Skeletal muscle tissue (tissue), 4 donors: ENCODE measurements around the gene SGMS1. TPM values are rescaled to one million over a fixed set of nuclear protein-coding genes. Genes with fewer than 3 reads are reported as not detected.
"Not testable (repeated sequence)": the region's sequence is repeated elsewhere in the genome, so short reads cannot be mapped to it uniquely, and the experiment has no call there.

Experiments
- H3K27ac ChIP-seq: one replicate; pipeline ENCODE4 v1.7.0; 2013; ENCODE audit warnings: mild to moderate bottlenecking, low read depth, low read length, inconsistent platforms
- H3K27me3 ChIP-seq, 3 donors: one replicate each; pipeline ENCODE4 v1.7.0; 2013; ENCODE audit warnings: low read length in 3 of 3; ENCODE audit not compliant: control insufficient read depth in 3 of 3, insufficient read depth in 3 of 3
- H3K36me3 ChIP-seq, 3 donors: one replicate each; pipeline ENCODE4 v1.7.0; 2013; ENCODE audit warnings: low read length in 3 of 3; ENCODE audit not compliant: control insufficient read depth in 3 of 3, insufficient read depth in 3 of 3
- H3K4me1 ChIP-seq, 3 donors: one replicate each; pipeline ENCODE4 v1.7.0; 2013; ENCODE audit warnings: low read length in 3 of 3, mild to moderate bottlenecking in 3 of 3; ENCODE audit not compliant: control insufficient read depth in 3 of 3, insufficient read depth in 3 of 3
- H3K4me3 ChIP-seq, 3 donors: one replicate each; pipeline ENCODE4 v1.7.0; 2013; ENCODE audit warnings: low read length in 3 of 3
- H3K9ac ChIP-seq, 3 donors: one replicate each; pipeline ENCODE4 v1.7.0; 2013; ENCODE audit warnings: low read length in 3 of 3, mild to moderate bottlenecking in 3 of 3, moderate library complexity in 2 of 3, low read depth in 1 of 3
- H3K9me3 ChIP-seq, 3 donors: one replicate each; pipeline ENCODE4 v1.7.0; 2013; ENCODE audit warnings: low read length in 3 of 3; ENCODE audit not compliant: control insufficient read depth in 3 of 3
- total RNA-seq: library from RNA; depleted of rRNA; stranded (reverse); fragments of >200 nt; gene quantifications from one replicate; pipeline ENCODE4 v1.2.3, GENCODE V29; 2014
- donor health status: Osteomylitis.

Gene SGMS1
- total RNA-seq, 1 donor from 2014 or later: 62.6 TPM

GRCh38 chr10:50467209-50467608, 156.5 kb downstream of the SGMS1 start:
- Histone ChIP-seq H3K9me3 (no peaks in the 10 kb centered on the region), H3K36me3 (no peaks in the 10 kb centered on the region), H3K9ac (no peak overlapping the region), H3K27ac (no peak overlapping the region), H3K4me1 (peaks cover 4 to 27% (median 27%) of the 10 kb centered on the region in 3 donors), H3K27me3 (no peaks in the 10 kb centered on the region), H3K4me3 (no peak overlapping the region)

- no peaks in the 10 kb centered on the region for H3K9me3 ChIP-seq
- peaks cover 0 to 8% (median 7%) of the 10 kb centered on the region in 3 donors for H3K36me3 ChIP-seq
- no peak overlapping the region for H3K27ac ChIP-seq
- H3K27me3 ChIP-seq: no peaks in the 10 kb centered on the region
- H3K9ac ChIP-seq: no peak overlapping the region
- peaks cover 4 to 14% (median 9%) of the 10 kb centered on the region in 3 donors for H3K4me1 ChIP-seq
- H3K4me3 ChIP-seq: peak overlapping the region in 1 of 3 donors; percentile 6
Observed at GRCh38 chr10:50464004-50464409, 159.7 kb downstream of the SGMS1 start.

GRCh38 chr10:50461834-50462233, 161.9 kb downstream of the SGMS1 start:
- Histone ChIP-seq H3K9ac (no peak overlapping the region), H3K4me3 (no peak overlapping the region), H3K9me3 (no peaks in the 10 kb centered on the region), H3K4me1 (peaks cover 4 to 9% (median 6%) of the 10 kb centered on the region in 3 donors), H3K27ac (no peak overlapping the region), H3K27me3 (no peaks in the 10 kb centered on the region), H3K36me3 (peaks cover 0 to 8% (median 7%) of the 10 kb centered on the region in 3 donors)

GRCh38 chr10:50461123-50461522, 162.6 kb downstream of the SGMS1 start:
- no peak overlapping the region for H3K9ac ChIP-seq
- H3K27me3 ChIP-seq: no peaks in the 10 kb centered on the region
- H3K27ac ChIP-seq: no peak overlapping the region
- no peak overlapping the region for H3K4me3 ChIP-seq
- peaks cover 4 to 9% (median 6%) of the 10 kb centered on the region in 3 donors for H3K4me1 ChIP-seq
- H3K9me3 ChIP-seq: no peaks in the 10 kb centered on the region
- peaks cover 0 to 8% (median 7%) of the 10 kb centered on the region in 3 donors for H3K36me3 ChIP-seq

- no peak overlapping the region for H3K27ac ChIP-seq
- H3K9ac ChIP-seq: no peak overlapping the region
- peaks cover 0 to 8% (median 7%) of the 10 kb centered on the region in 3 donors for H3K36me3 ChIP-seq
- no peak overlapping the region for H3K4me3 ChIP-seq
- H3K9me3 ChIP-seq: no peaks in the 10 kb centered on the region
- no peaks in the 10 kb centered on the region for H3K27me3 ChIP-seq
- no peaks in the 10 kb centered on the region for H3K4me1 ChIP-seq
Observed at GRCh38 chr10:50456719-50457118, 167.0 kb downstream of the SGMS1 start.

GRCh38 chr10:50453940-50454339, 169.8 kb downstream of the SGMS1 start:
- H3K36me3 ChIP-seq: no peaks in the 10 kb centered on the region
- no peak overlapping the region for H3K4me3 ChIP-seq

GRCh38 chr10:50452603-50453002, 171.2 kb downstream of the SGMS1 start:
- no peak overlapping the region for H3K27ac ChIP-seq
- no peak overlapping the region for H3K9ac ChIP-seq
- H3K36me3 ChIP-seq: no peaks in the 10 kb centered on the region
- no peaks in the 10 kb centered on the region for H3K27me3 ChIP-seq
- H3K4me1 ChIP-seq: no peaks in the 10 kb centered on the region
- no peaks in the 10 kb centered on the region for H3K9me3 ChIP-seq
- no peak overlapping the region for H3K4me3 ChIP-seq

More at GRCh38 chr10:50453940-50454339, 169.8 kb downstream of the SGMS1 start:
- Histone ChIP-seq H3K27ac (no peak overlapping the region), H3K9me3 (no peaks in the 10 kb centered on the region), H3K4me1 (no peaks in the 10 kb centered on the region), H3K9ac (no peak overlapping the region), H3K27me3 (no peaks in the 10 kb centered on the region)

GRCh38 chr10:50447691-50448090, 176.1 kb downstream of the SGMS1 start:
- H3K27ac ChIP-seq: no peak overlapping the region
- H3K27me3 ChIP-seq: no peaks in the 10 kb centered on the region
- H3K9me3 ChIP-seq: no peaks in the 10 kb centered on the region
- no peaks in the 10 kb centered on the region for H3K36me3 ChIP-seq
- no peak overlapping the region for H3K4me3 ChIP-seq
- H3K4me1 ChIP-seq: no peaks in the 10 kb centered on the region
- no peak overlapping the region for H3K9ac ChIP-seq

GRCh38 chr10:50445777-50446176, 178.0 kb downstream of the SGMS1 start:
- not testable (repeated sequence) for H3K9ac ChIP-seq, H3K27ac ChIP-seq, H3K36me3 ChIP-seq, H3K4me1 ChIP-seq, H3K9me3 ChIP-seq, H3K27me3 ChIP-seq, H3K4me3 ChIP-seq

- H3K4me1 ChIP-seq: no peaks in the 10 kb centered on the region
- H3K4me3 ChIP-seq: no peak overlapping the region
- H3K9me3 ChIP-seq: no peaks in the 10 kb centered on the region
- H3K27ac ChIP-seq: no peak overlapping the region
- H3K9ac ChIP-seq: no peak overlapping the region
- H3K27me3 ChIP-seq: no peaks in the 10 kb centered on the region
- H3K36me3 ChIP-seq: no peaks in the 10 kb centered on the region
Observed at GRCh38 chr10:50440489-50440888, 183.3 kb downstream of the SGMS1 start.

- no peaks in the 10 kb centered on the region for H3K27me3 ChIP-seq
- no peaks in the 10 kb centered on the region for H3K9me3 ChIP-seq
- no peak overlapping the region for H3K9ac ChIP-seq
- no peak overlapping the region for H3K4me3 ChIP-seq
- no peaks in the 10 kb centered on the region for H3K4me1 ChIP-seq
- no peak overlapping the region for H3K27ac ChIP-seq
- no peaks in the 10 kb centered on the region for H3K36me3 ChIP-seq
Observed at GRCh38 chr10:50439806-50440205, 183.9 kb downstream of the SGMS1 start.
